ENCODE measurements around the gene KCNIP1. TPM values are rescaled to one million over a fixed set of nuclear protein-coding genes. Genes with fewer than 3 reads are reported as not detected.

Gene KCNIP1
- total and polyA plus RNA-seq, 10 of the 15 experiments (the other 5 are each of a cell fraction or from before 2014, with no cell fraction given): not detected

DNA sequence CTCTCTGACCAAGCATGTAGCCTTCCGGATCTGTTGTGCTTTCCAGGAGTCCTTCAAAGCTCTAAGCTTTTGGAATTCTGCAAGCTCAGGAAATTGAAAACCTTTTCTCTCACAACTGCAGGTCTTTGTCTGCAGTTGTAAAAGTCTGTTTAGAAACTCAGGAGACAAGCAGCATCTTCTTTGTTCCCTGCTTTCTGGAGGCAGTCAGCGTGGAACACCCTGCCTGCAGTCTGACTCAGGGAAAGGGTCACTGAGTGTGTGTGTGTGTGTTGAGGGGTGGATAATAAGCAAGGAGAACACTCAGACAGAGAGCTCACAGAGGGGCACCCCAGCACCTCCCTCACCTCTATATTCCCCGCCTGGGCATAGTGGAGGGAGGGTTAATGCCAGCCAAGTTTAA is 29.1 kb downstream of the KCNIP1 start (continued):
- no peak for TF ChIP-seq REST (IDR thresholded peaks at IDR 0.05; ENCODE audit: low read depth, low read length)
- TF ChIP-seq ZNF24 (IDR thresholded peaks at IDR 0.05): no peak
- TF ChIP-seq TAF1 (IDR thresholded peaks at IDR 0.05; ENCODE audit: borderline replicate concordance, low read depth, low read length): no peak
- no peak for TF ChIP-seq NR2C1 (IDR thresholded peaks at IDR 0.05)

DNA sequence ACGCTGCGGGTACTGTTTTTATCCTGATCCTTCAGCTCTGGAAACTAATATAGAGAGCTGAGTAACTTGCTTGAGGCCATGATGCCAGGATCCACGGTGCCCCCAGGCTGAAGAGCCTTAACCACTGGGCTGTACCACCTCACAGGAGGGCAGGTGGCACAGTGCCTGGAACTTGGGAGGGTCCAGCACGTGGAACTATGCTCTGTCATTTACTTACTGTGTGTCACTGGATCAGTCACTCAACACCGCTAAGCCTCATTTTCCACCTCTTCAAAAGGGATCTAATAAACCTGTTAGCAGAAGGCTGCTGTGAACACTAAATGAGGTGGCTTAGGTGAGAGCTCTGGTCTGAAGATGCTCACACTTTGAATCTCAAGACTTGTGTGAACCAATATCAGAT is 29.6 kb downstream of the KCNIP1 start:
- in situ Hi-C loops (cut with MboI): no loop called here
- Histone ChIP-seq H3K27me3 (replicated peaks in 1 of 2; ENCODE audit: control insufficient read depth in 2 of 2, insufficient read depth in 2 of 2, low read length in 1 of 2) (peaks cover 0 to 2% of the 10 kb centered on the region in 2 experiments; a peak in 2 of 4 replicates), H3K9ac (ENCODE audit: control insufficient read depth, insufficient read depth, low read length) (no peak overlapping the region), H3K27ac (ENCODE audit: control insufficient read depth, insufficient read depth) (no peak overlapping the region), H3K36me3 (ENCODE audit: control insufficient read depth in 2 of 2, insufficient read depth in 2 of 2, low read length in 1 of 2) (no peaks in the 10 kb centered on the region), H3K4me3 (no peak overlapping the region), H3K9me3 (replicated peaks; ENCODE audit: control insufficient read depth, insufficient read depth, low read length) (no peaks in the 10 kb centered on the region), H2AFZ (ENCODE audit: control insufficient read depth, low read depth, low read length) (no peak overlapping the region), H3K4me2 (ENCODE audit: control insufficient read depth, insufficient read depth) (no peak overlapping the region), H3K4me1 (ENCODE audit: control insufficient read depth, insufficient read depth, low read length) (no peaks in the 10 kb centered on the region), H4K20me1 (ENCODE audit: control insufficient read depth, insufficient read depth) (no peaks in the 10 kb centered on the region), H3K79me2 (ENCODE audit: control insufficient read depth, insufficient read depth, low read length) (no peaks in the 10 kb centered on the region)
- 50% methylated on average over 5 of the region's 5 CpGs for WGBS (ENCODE audit: insufficient coverage, insufficient replicate concordance, low lambda C conversion rate, missing lambda C conversion rate)
- ChIA-PET SMC1A (ENCODE audit: uncharacterized antibody, unreplicated experiment) (no interaction called here), POLR2A (no interaction called here), CTCF (no interaction called here), RAD21 (ENCODE audit: unreplicated experiment) (no interaction called here)
- no peak for DNase-seq (ENCODE audit: low read depth, low spot score)
- BruUV-seq (replicated peaks): no TSS peak
- no peak for ATAC-seq
- FAIRE-seq: no peak
- intact Hi-C loops (cut with micrococcal nuclease; ENCODE audit: unreplicated experiment): no loop called here
- no peak for TF ChIP-seq BCL11A (IDR thresholded peaks at IDR 0.05; ENCODE audit: low read depth, low read length)
- TF ChIP-seq ZNF384 (IDR thresholded peaks at IDR 0.05; ENCODE audit: borderline replicate concordance, low read depth, low read length): no peak
- no peak for TF ChIP-seq TARDBP (IDR thresholded peaks at IDR 0.05; ENCODE audit: borderline replicate concordance)
- TF ChIP-seq MEF2B (IDR thresholded peaks at IDR 0.05; ENCODE audit: partially characterized antibody, poor library complexity, severe bottlenecking): no peak
- TF ChIP-seq ZZZ3 (IDR thresholded peaks at IDR 0.05; ENCODE audit: control insufficient read depth, insufficient read length, low read depth): no peak
- TF ChIP-seq PAX8 (IDR thresholded peaks at IDR 0.05): no peak
- no peak for TF ChIP-seq BRCA1 (IDR thresholded peaks at IDR 0.05; ENCODE audit: low read depth, low read length)
- no peak for TF ChIP-seq MYC (IDR thresholded peaks at IDR 0.05; ENCODE audit: insufficient read depth, insufficient read length, insufficient replicate concordance, low read length, severe bottlenecking)
- no peak for TF ChIP-seq MTA3 (IDR thresholded peaks at IDR 0.05; ENCODE audit: borderline replicate concordance, low read length)
- TF ChIP-seq SMC3 (IDR thresholded peaks at IDR 0.05; ENCODE audit: borderline replicate concordance, low read length): no peak
- no peak for TF ChIP-seq IRF3 (IDR thresholded peaks at IDR 0.05)
- TF ChIP-seq, protein P1, sequence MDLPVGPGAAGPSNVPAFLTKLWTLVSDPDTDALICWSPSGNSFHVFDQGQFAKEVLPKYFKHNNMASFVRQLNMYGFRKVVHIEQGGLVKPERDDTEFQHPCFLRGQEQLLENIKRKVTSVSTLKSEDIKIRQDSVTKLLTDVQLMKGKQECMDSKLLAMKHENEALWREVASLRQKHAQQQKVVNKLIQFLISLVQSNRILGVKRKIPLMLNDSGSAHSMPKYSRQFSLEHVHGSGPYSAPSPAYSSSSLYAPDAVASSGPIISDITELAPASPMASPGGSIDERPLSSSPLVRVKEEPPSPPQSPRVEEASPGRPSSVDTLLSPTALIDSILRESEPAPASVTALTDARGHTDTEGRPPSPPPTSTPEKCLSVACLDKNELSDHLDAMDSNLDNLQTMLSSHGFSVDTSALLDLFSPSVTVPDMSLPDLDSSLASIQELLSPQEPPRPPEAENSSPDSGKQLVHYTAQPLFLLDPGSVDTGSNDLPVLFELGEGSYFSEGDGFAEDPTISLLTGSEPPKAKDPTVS (IDR thresholded peaks at IDR 0.05; ENCODE audit: low read depth, low read length): no peak
- TF ChIP-seq ZBTB33 (IDR thresholded peaks at IDR 0.05): no peak

Data from GM12878 (cell line).